ENCODE measurements around the gene GAGE10. TPM values are rescaled to one million over a fixed set of nuclear protein-coding genes. Genes with fewer than 3 reads are reported as not detected.
"Not testable (repeated sequence)": the region's sequence is repeated elsewhere in the genome, so short reads cannot be mapped to it uniquely, and the experiment has no call there.

GAGE10 gene
- total and polyA plus RNA-seq, 2 of the 8 experiments (the other 6 are each of a cell fraction or from before 2014, with no cell fraction given), result not detected

- H2BK120ac ChIP-seq (replicated peaks; ENCODE audit: low read depth, low read length); H2BK15ac ChIP-seq (ENCODE audit: low read length); H3K79me1 ChIP-seq (ENCODE audit: low read depth, low read length); H2BK12ac ChIP-seq (ENCODE audit: low read depth, low read length); H3K27me3 ChIP-seq (replicated peaks in 1 of 4; ENCODE audit: control insufficient read depth in 3 of 4, extremely low read depth in 1 of 4, insufficient read depth in 3 of 4, low read length in 3 of 4); FAIRE-seq; H3K14ac ChIP-seq (ENCODE audit: insufficient read length); H3K9me3 ChIP-seq (ENCODE audit: insufficient read depth in 2 of 2, low read depth in 1 of 2, low read length in 1 of 2); H4K5ac ChIP-seq (ENCODE audit: insufficient read length, low read depth, low read length); H3K23ac ChIP-seq (ENCODE audit: insufficient read length); H3K79me2 ChIP-seq (ENCODE audit: control insufficient read depth in 1 of 2, insufficient read depth in 2 of 2, low read length in 2 of 2); H3K56ac ChIP-seq (replicated peaks; ENCODE audit: insufficient read length, low read depth, low read length); H2BK5ac ChIP-seq (ENCODE audit: low read depth, low read length); H4K20me1 ChIP-seq (replicated peaks in 1 of 2; ENCODE audit: control insufficient read depth in 1 of 2, insufficient read depth in 2 of 2, low read length in 2 of 2); H3K36me3 ChIP-seq (ENCODE audit: control insufficient read depth in 2 of 4, insufficient read depth in 4 of 4, low read length in 3 of 4); H3K27ac ChIP-seq (ENCODE audit: low read depth, low read length); H4K8ac ChIP-seq (ENCODE audit: extremely low read depth, insufficient read depth, low read length); H2BK20ac ChIP-seq (ENCODE audit: low read length); H3K4ac ChIP-seq (replicated peaks; ENCODE audit: insufficient read length, low read depth, low read length); H4K91ac ChIP-seq (replicated peaks; ENCODE audit: insufficient read length, low read length); POLR2A ChIA-PET (ENCODE audit: partially characterized antibody); H3K4me1 ChIP-seq (replicated peaks in 1 of 4; ENCODE audit: control insufficient read depth in 3 of 4, insufficient read depth in 4 of 4, low read length in 3 of 4); H2AK5ac ChIP-seq (ENCODE audit: low read depth, low read length); H3K4me2 ChIP-seq (ENCODE audit: insufficient read depth in 1 of 2, low read depth in 2 of 2, low read length in 2 of 2); CTCF ChIA-PET (ENCODE audit: partially characterized antibody); H3K4me3 ChIP-seq (ENCODE audit: extremely low read depth in 1 of 4, insufficient read depth in 2 of 4, low read depth in 3 of 4, low read length in 4 of 4); H2AFZ ChIP-seq (ENCODE audit: low read length); H3K23me2 ChIP-seq (ENCODE audit: low read depth, low read length); DNase-seq (ENCODE audit: low read depth in 1 of 2, low spot score in 2 of 2); H3K9ac ChIP-seq (replicated peaks in 1 of 4; ENCODE audit: extremely low read depth in 1 of 4, low read depth in 3 of 4, low read length in 3 of 4); H3K18ac ChIP-seq (ENCODE audit: extremely low read depth, low read length): not testable (repeated sequence)
- 82% methylated on average over 2 of the region's 7 CpGs; no CpG with 5 or more reads in 1 of the 2 experiments for WGBS, 2 experiments (ENCODE audit: extremely low coverage in 1 of 2, insufficient coverage in 1 of 2, insufficient read length in 1 of 2, insufficient replicate concordance in 2 of 2, low coverage in 1 of 2, low lambda C conversion rate in 2 of 2, missing lambda C conversion rate in 1 of 2)
Observed at GRCh38 chrX:49323735-49324134, 20.3 kb downstream of the GAGE10 start.

- H4K8ac ChIP-seq (ENCODE audit: extremely low read depth, insufficient read depth, low read length); H3K23me2 ChIP-seq (ENCODE audit: low read depth, low read length); CTCF ChIA-PET (ENCODE audit: partially characterized antibody); H2BK12ac ChIP-seq (ENCODE audit: low read depth, low read length); H4K91ac ChIP-seq (replicated peaks; ENCODE audit: insufficient read length, low read length); H3K14ac ChIP-seq (ENCODE audit: insufficient read length); H3K4me2 ChIP-seq (ENCODE audit: insufficient read depth in 1 of 2, low read depth in 2 of 2, low read length in 2 of 2); H2BK120ac ChIP-seq (replicated peaks; ENCODE audit: low read depth, low read length); H2BK5ac ChIP-seq (ENCODE audit: low read depth, low read length); H3K9ac ChIP-seq (replicated peaks in 1 of 4; ENCODE audit: extremely low read depth in 1 of 4, low read depth in 3 of 4, low read length in 3 of 4); H3K4me3 ChIP-seq (ENCODE audit: extremely low read depth in 1 of 4, insufficient read depth in 2 of 4, low read depth in 3 of 4, low read length in 4 of 4); H2BK15ac ChIP-seq (ENCODE audit: low read length); H3K27me3 ChIP-seq (replicated peaks in 1 of 4; ENCODE audit: control insufficient read depth in 3 of 4, extremely low read depth in 1 of 4, insufficient read depth in 3 of 4, low read length in 3 of 4); DNase-seq (ENCODE audit: low read depth in 1 of 2, low spot score in 2 of 2); H3K23ac ChIP-seq (ENCODE audit: insufficient read length); H3K4ac ChIP-seq (replicated peaks; ENCODE audit: insufficient read length, low read depth, low read length); H3K79me1 ChIP-seq (ENCODE audit: low read depth, low read length); H3K9me3 ChIP-seq (ENCODE audit: insufficient read depth in 2 of 2, low read depth in 1 of 2, low read length in 1 of 2); POLR2A ChIA-PET (ENCODE audit: partially characterized antibody); H2BK20ac ChIP-seq (ENCODE audit: low read length); H3K56ac ChIP-seq (replicated peaks; ENCODE audit: insufficient read length, low read depth, low read length); H2AK5ac ChIP-seq (ENCODE audit: low read depth, low read length); H3K4me1 ChIP-seq (replicated peaks in 1 of 4; ENCODE audit: control insufficient read depth in 3 of 4, insufficient read depth in 4 of 4, low read length in 3 of 4); H3K18ac ChIP-seq (ENCODE audit: extremely low read depth, low read length); H2AFZ ChIP-seq (ENCODE audit: low read length); H3K79me2 ChIP-seq (ENCODE audit: control insufficient read depth in 1 of 2, insufficient read depth in 2 of 2, low read length in 2 of 2); H4K20me1 ChIP-seq (replicated peaks in 1 of 2; ENCODE audit: control insufficient read depth in 1 of 2, insufficient read depth in 2 of 2, low read length in 2 of 2); H3K27ac ChIP-seq (ENCODE audit: low read depth, low read length); H4K5ac ChIP-seq (ENCODE audit: insufficient read length, low read depth, low read length); FAIRE-seq; H3K36me3 ChIP-seq (ENCODE audit: control insufficient read depth in 2 of 4, insufficient read depth in 4 of 4, low read length in 3 of 4): not testable (repeated sequence)
- 100% methylated on average over 2 of the region's 11 CpGs; no CpG with 5 or more reads in 1 of the 2 experiments for WGBS, 2 experiments (ENCODE audit: extremely low coverage in 1 of 2, insufficient coverage in 1 of 2, insufficient read length in 1 of 2, insufficient replicate concordance in 2 of 2, low coverage in 1 of 2, low lambda C conversion rate in 2 of 2, missing lambda C conversion rate in 1 of 2)
Observed at GRCh38 chrX:49330421-49330820, 27.0 kb downstream of the GAGE10 start.

All from H1 (cell line).